NCI-H1105 (cell line): ENCODE results near the gene IL15RA.
"Not testable (repeated sequence)": the region's sequence is repeated elsewhere in the genome, so short reads cannot be mapped to it uniquely, and the experiment has no call there.

Source experiments
- DNase-seq: peaks from one replicate; lab custom pipeline; 2025; lab: John Stamatoyannopoulos, UW

The IL15RA gene

GRCh38 chr10:6005856-6006395 lies 28.6 kb upstream of the IL15RA start:
- DNase-seq: no peak

GRCh38 chr10:6005161-6005804 lies 27.9 kb upstream of the IL15RA start:
- not testable (repeated sequence) for DNase-seq

- no peak for DNase-seq
These were observed 25.6 kb upstream of the IL15RA start for GRCh38 chr10:6002809-6003510.

- DNase-seq: peak; percentile 38
These were observed 22.3 kb upstream of the IL15RA start for GRCh38 chr10:5999440-6000165.

GRCh38 chr10:5996696-5997095 lies 19.4 kb upstream of the IL15RA start:
- no peak for DNase-seq

- DNase-seq: no peak
These were observed 15.1 kb upstream of the IL15RA start for GRCh38 chr10:5992398-5992797.

- DNase-seq: no peak
These were observed 14.4 kb upstream of the IL15RA start for GRCh38 chr10:5991708-5992107.

- DNase-seq: no peak
These were observed 12.4 kb upstream of the IL15RA start for GRCh38 chr10:5989756-5990155.

GRCh38 chr10:5988336-5988920 lies 11.1 kb upstream of the IL15RA start:
- no peak for DNase-seq

GRCh38 chr10:5987747-5988146 lies 10.4 kb upstream of the IL15RA start:
- DNase-seq: no peak

GRCh38 chr10:5985029-5985428 lies 7.7 kb upstream of the IL15RA start:
- no peak for DNase-seq

- DNase-seq: no peak
These were observed 6.4 kb upstream of the IL15RA start for GRCh38 chr10:5983774-5984173.

- no peak for DNase-seq
These were observed 4.2 kb upstream of the IL15RA start for GRCh38 chr10:5981529-5981928.

GRCh38 chr10:5978230-5978489 lies 817 bp upstream of the IL15RA start:
- no peak for DNase-seq

- no peak for DNase-seq
These were observed 552 bp downstream of the IL15RA start for GRCh38 chr10:5976512-5977470.

- no peak for DNase-seq
These were observed 1.5 kb downstream of the IL15RA start for GRCh38 chr10:5975641-5976473.

- DNase-seq: no peak
These were observed 4.3 kb downstream of the IL15RA start for GRCh38 chr10:5973069-5973468.

- no peak for DNase-seq
These were observed 5.5 kb downstream of the IL15RA start for GRCh38 chr10:5971886-5972285.

GRCh38 chr10:5971315-5971832 lies 6.0 kb downstream of the IL15RA start:
- DNase-seq: no peak

- DNase-seq: no peak
These were observed 6.8 kb downstream of the IL15RA start for GRCh38 chr10:5970527-5970926.
